Endothelial cell of umbilical vein (primary cell): ENCODE results near the gene CCHCR1.

Experiments
- EZH2 ChIP-seq: IDR thresholded peaks from 2 replicates; pipeline ENCODE4 v1.6.1; 2012; ENCODE audit warnings: borderline replicate concordance, low read depth, mild to moderate bottlenecking, moderate library complexity, low read length, inconsistent platforms; ENCODE audit not compliant: severe bottlenecking
- FOS ChIP-seq: IDR thresholded peaks from 2 replicates; pipeline ENCODE4 v1.6.1; 2011; ENCODE audit warnings: mild to moderate bottlenecking, low read length, moderate library complexity, borderline replicate concordance; ENCODE audit not compliant: insufficient read depth
- POLR2A ChIP-seq: IDR thresholded peaks from 2 replicates; pipeline ENCODE4 v1.6.1; 2012; ENCODE audit warnings: low read depth, mild to moderate bottlenecking, control low read depth, low read length
- POLR2AphosphoS5 ChIP-seq: IDR thresholded peaks from 2 replicates; pipeline ENCODE4 v1.6.1; 2012; ENCODE audit warnings: low read depth, mild to moderate bottlenecking, control low read depth, low read length, moderate library complexity; ENCODE audit not compliant: insufficient read depth
- TF ChIP-seq, protein P1 (sequence below), 2 donors: IDR thresholded peaks; 1 replicate in 1 of 2; 2 replicates in 1 of 2; pipeline ENCODE4 v1.5.1; 2011; ENCODE audit warnings: low read length in 2 of 2, mild to moderate bottlenecking in 2 of 2, moderate library complexity in 2 of 2, control low read depth in 1 of 2, inconsistent platforms in 1 of 2, low read depth in 1 of 2; ENCODE audit not compliant: insufficient read depth in 1 of 2; ENCODE audit errors: extremely low read depth in 1 of 2
- TF ChIP-seq, protein P2 (sequence below): IDR thresholded peaks from 2 replicates; pipeline ENCODE4 v1.6.1; 2011; ENCODE audit not compliant: insufficient read depth, insufficient read length

DNA sequence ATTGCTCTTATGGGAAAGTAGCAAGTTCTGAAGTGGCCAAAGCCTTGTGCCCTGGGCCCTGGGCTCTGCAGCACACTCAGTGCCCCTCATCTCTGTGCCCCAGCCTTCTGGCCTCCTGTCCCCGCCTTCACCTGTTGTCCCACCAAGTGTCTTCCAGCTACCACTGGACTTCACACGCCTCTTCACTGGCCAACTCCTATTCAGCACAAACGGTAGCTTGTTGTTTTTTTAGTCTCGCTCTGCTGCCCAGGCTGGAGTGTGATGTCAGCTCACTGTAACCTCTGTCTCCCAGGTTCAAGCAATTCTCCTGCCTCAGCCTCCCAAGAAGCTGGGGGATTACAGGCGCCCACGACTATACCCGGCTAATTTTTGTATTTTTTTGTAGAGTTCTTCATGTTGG lies 4.8 kb downstream of the CCHCR1 start:
- TF ChIP-seq POLR2A (no peak), POLR2AphosphoS5 (no peak), EZH2 (no peak), FOS (no peak)
- TF ChIP-seq, protein P1, sequence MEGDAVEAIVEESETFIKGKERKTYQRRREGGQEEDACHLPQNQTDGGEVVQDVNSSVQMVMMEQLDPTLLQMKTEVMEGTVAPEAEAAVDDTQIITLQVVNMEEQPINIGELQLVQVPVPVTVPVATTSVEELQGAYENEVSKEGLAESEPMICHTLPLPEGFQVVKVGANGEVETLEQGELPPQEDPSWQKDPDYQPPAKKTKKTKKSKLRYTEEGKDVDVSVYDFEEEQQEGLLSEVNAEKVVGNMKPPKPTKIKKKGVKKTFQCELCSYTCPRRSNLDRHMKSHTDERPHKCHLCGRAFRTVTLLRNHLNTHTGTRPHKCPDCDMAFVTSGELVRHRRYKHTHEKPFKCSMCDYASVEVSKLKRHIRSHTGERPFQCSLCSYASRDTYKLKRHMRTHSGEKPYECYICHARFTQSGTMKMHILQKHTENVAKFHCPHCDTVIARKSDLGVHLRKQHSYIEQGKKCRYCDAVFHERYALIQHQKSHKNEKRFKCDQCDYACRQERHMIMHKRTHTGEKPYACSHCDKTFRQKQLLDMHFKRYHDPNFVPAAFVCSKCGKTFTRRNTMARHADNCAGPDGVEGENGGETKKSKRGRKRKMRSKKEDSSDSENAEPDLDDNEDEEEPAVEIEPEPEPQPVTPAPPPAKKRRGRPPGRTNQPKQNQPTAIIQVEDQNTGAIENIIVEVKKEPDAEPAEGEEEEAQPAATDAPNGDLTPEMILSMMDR (IDR thresholded peaks at IDR 0.05; ENCODE audit: extremely low read depth in 1 of 2, insufficient read depth in 1 of 2, low read depth in 1 of 2, low read length in 2 of 2) = no peak
- TF ChIP-seq, protein P2, sequence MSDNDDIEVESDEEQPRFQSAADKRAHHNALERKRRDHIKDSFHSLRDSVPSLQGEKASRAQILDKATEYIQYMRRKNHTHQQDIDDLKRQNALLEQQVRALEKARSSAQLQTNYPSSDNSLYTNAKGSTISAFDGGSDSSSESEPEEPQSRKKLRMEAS = no peak
